ENCODE data around the gene TMEM132D. TPM values are rescaled to one million over a fixed set of nuclear protein-coding genes. Genes with fewer than 3 reads are reported as not detected.
"Not testable (repeated sequence)": the region's sequence is repeated elsewhere in the genome, so short reads cannot be mapped to it uniquely, and the experiment has no call there.

Gene TMEM132D
- total and polyA plus RNA-seq, 8 donors: 0.26 to 2.5 (median 0.88) TPM; not detected in 1

GRCh38 chr12:129903092-129903945 is 506 bp downstream of the TMEM132D start:
- DNase-seq (no peak), ATAC-seq (peak; percentile 34)
- H3K4me1 ChIP-seq: no peaks in the 10 kb centered on the region
- no peak overlapping the region for H3K4me3 ChIP-seq
- no peak overlapping the region for H3K27ac ChIP-seq
- intact Hi-C loops (cut with DNase I): no loop called here
- TF ChIP-seq CTCF (IDR thresholded peaks at IDR 0.05): no peak
- no peaks in the 10 kb centered on the region for H3K36me3 ChIP-seq
- H3K9me3 ChIP-seq: no peaks in the 10 kb centered on the region
- H3K27me3 ChIP-seq: peaks cover 29 to 53% of the 10 kb centered on the region in 2 donors

GRCh38 chr12:129902371-129903091 is 1.3 kb downstream of the TMEM132D start:
- Histone ChIP-seq H3K36me3 (no peaks in the 10 kb centered on the region), H3K4me1 (no peaks in the 10 kb centered on the region), H3K27me3 (peaks cover 29 to 53% of the 10 kb centered on the region in 2 donors), H3K4me3 (no peak overlapping the region), H3K9me3 (no peaks in the 10 kb centered on the region), H3K27ac (no peak overlapping the region)
- intact Hi-C loops (cut with DNase I): no loop called here
- TF ChIP-seq CTCF (IDR thresholded peaks at IDR 0.05): no peak
- no peak for DNase-seq
- no peak for ATAC-seq

GRCh38 chr12:129901254-129901653 is 2.6 kb downstream of the TMEM132D start:
- Histone ChIP-seq H3K4me3 (no peak overlapping the region), H3K27ac (no peak overlapping the region), H3K27me3 (peaks cover 29 to 53% of the 10 kb centered on the region in 2 donors), H3K9me3 (no peaks in the 10 kb centered on the region), H3K36me3 (no peaks in the 10 kb centered on the region), H3K4me1 (no peaks in the 10 kb centered on the region)
- intact Hi-C loops (cut with DNase I): no loop called here
- no peak for TF ChIP-seq CTCF (IDR thresholded peaks at IDR 0.05)
- DNase-seq: no peak
- no peak for ATAC-seq

GRCh38 chr12:129900306-129900705 is 3.5 kb downstream of the TMEM132D start:
- TF ChIP-seq CTCF (IDR thresholded peaks at IDR 0.05): no peak
- Histone ChIP-seq H3K27ac (no peak overlapping the region), H3K4me3 (no peak overlapping the region), H3K9me3 (no peaks in the 10 kb centered on the region), H3K36me3 (no peaks in the 10 kb centered on the region), H3K27me3 (peaks cover 29 to 50% of the 10 kb centered on the region in 2 donors), H3K4me1 (no peaks in the 10 kb centered on the region)
- DNase-seq (no peak), ATAC-seq (no peak)
- intact Hi-C loops (cut with DNase I): no loop called here

- ATAC-seq; intact Hi-C loops (cut with DNase I); H3K9me3 ChIP-seq: not testable (repeated sequence)
These were observed 4.8 kb downstream of the TMEM132D start for GRCh38 chr12:129899045-129899444.

More at GRCh38 chr12:129899045-129899444, 4.8 kb downstream of the TMEM132D start:
- H3K4me3 ChIP-seq, H3K27ac ChIP-seq, H3K36me3 ChIP-seq, H3K4me1 ChIP-seq, DNase-seq: not testable (repeated sequence)
- peaks cover 20 to 37% of the 10 kb centered on the region in 2 donors for H3K27me3 ChIP-seq
